ENCODE measurements around the gene RLN3. TPM values are rescaled to one million over a fixed set of nuclear protein-coding genes. Genes with fewer than 3 reads are reported as not detected.
A peak's percentile ranks its signal among the peaks of the same experiment; 100 is the strongest.

Gene RLN3
- total RNA-seq, 6 donors from 2014 or later = 0.43 TPM; not detected in 5

DNA sequence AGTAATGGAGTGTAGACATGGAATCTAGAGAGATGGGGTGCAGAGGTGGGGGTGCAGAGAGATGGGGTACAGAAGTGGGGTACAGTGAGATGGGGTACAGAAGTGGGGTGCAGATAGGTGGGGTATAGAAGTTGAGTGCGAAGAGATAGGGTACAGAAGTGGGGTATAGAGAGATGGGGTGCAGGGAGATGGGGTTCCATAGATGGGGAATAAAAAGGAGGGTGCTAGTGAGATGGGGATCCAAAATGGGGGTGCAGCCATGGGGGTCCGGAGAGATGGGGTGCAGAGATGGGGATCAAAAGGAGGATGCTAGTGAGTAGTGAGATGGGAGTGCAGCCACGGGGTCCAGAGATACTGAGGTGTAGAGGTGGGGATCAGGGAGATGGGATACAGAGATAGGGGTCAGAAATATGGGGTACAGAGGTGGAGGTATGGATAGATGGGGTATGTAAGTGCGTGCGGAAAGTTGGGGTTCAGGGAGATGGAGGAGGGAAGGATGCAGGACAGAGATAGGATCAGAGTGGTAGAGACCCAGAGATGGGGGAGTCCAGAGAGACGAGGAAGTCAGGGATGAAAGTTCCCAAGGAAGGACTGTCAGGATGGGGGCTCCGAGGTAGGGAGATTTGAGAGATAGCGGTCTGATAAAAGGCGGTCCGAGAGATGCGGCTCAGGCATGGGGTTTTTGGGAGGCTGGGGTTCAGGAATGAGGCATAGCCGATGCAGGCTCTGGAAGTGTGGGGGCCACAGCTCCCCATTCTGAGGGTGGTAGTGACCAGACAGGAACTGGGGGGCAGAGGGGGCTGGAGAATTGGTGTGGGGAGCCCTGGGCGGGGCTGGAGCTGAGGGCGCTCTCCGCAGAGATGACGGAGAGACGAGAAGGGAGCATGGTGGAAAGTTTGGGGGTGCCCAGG lies 30.5 kb downstream of the RLN3 start:
- H3K9me3 ChIP-seq = no peaks in the 10 kb centered on the region
- TF ChIP-seq POLR2A (IDR thresholded peaks at IDR 0.05) (no peak), EP300 (IDR thresholded peaks at IDR 0.05) (no peak), CTCF (IDR thresholded peaks at IDR 0.05) (no peak), POLR2AphosphoS5 (IDR thresholded peaks at IDR 0.05) (no peak)
- H3K4me3 ChIP-seq = no peak overlapping the region
- H3K36me3 ChIP-seq = no peaks in the 10 kb centered on the region
- DNase-seq (no peak), ATAC-seq (ENCODE audit: low FRiP score in 2 of 2) (no peak)
- peaks cover 10 to 24% (median 17%) of the 10 kb centered on the region in 4 donors for H3K4me1 ChIP-seq
- WGBS, 2 donors = 31 to 33% methylated on average over 17 of the region's 17 CpGs
- H3K27me3 ChIP-seq = peaks cover 0 to 20% (median 2%) of the 10 kb centered on the region in 4 donors
- no peak overlapping the region for H3K27ac ChIP-seq

DNA sequence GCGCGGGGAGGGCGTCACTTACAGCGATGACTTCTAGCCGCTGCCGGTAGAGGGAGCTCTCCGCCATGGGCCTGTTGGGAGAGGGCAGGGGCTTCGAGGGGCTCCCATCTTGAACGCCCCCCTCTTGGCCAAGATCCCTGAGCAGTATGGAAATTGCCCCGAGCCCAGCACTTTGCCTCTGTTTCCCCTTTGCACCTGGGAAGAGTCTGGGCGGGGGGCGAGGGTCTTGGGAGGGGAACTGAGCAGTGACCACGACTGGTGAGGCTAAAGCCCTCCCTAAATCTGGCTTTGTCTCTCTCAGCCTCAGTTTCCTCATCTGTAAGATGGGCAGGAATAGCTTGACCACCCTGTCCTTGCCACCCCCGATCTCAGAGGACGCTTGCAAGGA lies 31.1 kb downstream of the RLN3 start:
- no peak for ATAC-seq (ENCODE audit: low FRiP score in 2 of 2)

DNA sequence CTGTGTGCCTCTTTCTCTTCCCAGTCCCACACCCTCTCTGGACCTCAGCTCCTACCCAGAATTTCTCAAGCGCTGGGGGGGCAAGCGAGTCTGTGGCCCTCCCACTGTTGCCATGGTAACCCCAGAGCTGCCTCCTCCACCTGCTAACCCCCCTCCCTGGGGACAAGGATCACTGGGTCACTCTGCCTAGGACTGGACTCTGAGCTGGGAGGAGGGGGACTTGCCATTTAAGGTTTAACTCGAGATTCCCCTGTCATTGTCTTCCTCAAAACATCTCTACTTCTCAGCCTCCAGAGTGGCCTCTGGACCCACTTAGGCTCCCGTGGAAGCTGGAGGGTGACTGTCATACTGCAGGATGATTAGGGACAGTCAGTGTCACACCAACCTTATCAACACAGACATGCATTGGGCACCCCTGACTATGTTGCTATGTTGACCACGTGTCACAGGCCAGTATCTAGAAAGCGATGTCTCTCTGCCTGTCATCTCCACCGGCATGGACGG lies 31.8 kb downstream of the RLN3 start:
- H3K27me3 ChIP-seq = peaks cover 0 to 20% (median 2%) of the 10 kb centered on the region in 4 donors
- no peak for ATAC-seq (ENCODE audit: low FRiP score in 2 of 2)

More for the DNA sequence above, 31.1 kb downstream of the RLN3 start:
- no peak overlapping the region for H3K27ac ChIP-seq
- peaks cover 0 to 20% (median 2%) of the 10 kb centered on the region in 4 donors for H3K27me3 ChIP-seq
- no peak overlapping the region for H3K4me3 ChIP-seq
- no peaks in the 10 kb centered on the region for H3K9me3 ChIP-seq
- H3K36me3 ChIP-seq = no peaks in the 10 kb centered on the region
- DNase-seq = no peak
- TF ChIP-seq CTCF (IDR thresholded peaks at IDR 0.05) = peak; percentile 26 to 54 (median 42)
- TF ChIP-seq POLR2AphosphoS5 (IDR thresholded peaks at IDR 0.05) = no peak
- WGBS, 2 donors = 24 to 56% methylated on average over 3 to 15 of the region's 15 CpGs
- H3K4me1 ChIP-seq = peaks cover 10 to 24% (median 17%) of the 10 kb centered on the region in 4 donors

GRCh38 chr19:14061081-14061749 lies 33.3 kb downstream of the RLN3 start:
- TF ChIP-seq EP300 (IDR thresholded peaks at IDR 0.05) (no peak), POLR2AphosphoS5 (IDR thresholded peaks at IDR 0.05) (no peak), CTCF (IDR thresholded peaks at IDR 0.05) (no peak), POLR2A (IDR thresholded peaks at IDR 0.05) (no peak)
- DNase-seq (no peak), ATAC-seq (ENCODE audit: low FRiP score in 2 of 2) (peak in 1 of 2 donors; percentile 38)
- no peaks in the 10 kb centered on the region for H3K36me3 ChIP-seq
- no peaks in the 10 kb centered on the region for H3K9me3 ChIP-seq
- peak overlapping the region in 3 of 4 donors; percentile 9 to 54 (median 36) for H3K4me3 ChIP-seq
- peak overlapping the region in 3 of 4 donors; percentile 57 to 73 (median 63) for H3K27ac ChIP-seq
- 38 to 39% methylated on average over 7 to 9 of the region's 9 CpGs for whole genome bisulfite sequencing, 2 donors
- peaks cover 0 to 20% (median 2%) of the 10 kb centered on the region in 4 donors for H3K27me3 ChIP-seq
- H3K4me1 ChIP-seq = peaks cover 10 to 24% (median 17%) of the 10 kb centered on the region in 4 donors

More for the DNA sequence above, 31.8 kb downstream of the RLN3 start:
- TF ChIP-seq POLR2A (IDR thresholded peaks at IDR 0.05) = no peak
- no peaks in the 10 kb centered on the region for H3K9me3 ChIP-seq
- 56 to 62% methylated on average over 6 to 8 of the region's 8 CpGs for WGBS, 2 donors
- no peaks in the 10 kb centered on the region for H3K36me3 ChIP-seq
- H3K4me3 ChIP-seq = no peak overlapping the region
- no peak for DNase-seq
- H3K27ac ChIP-seq = no peak overlapping the region
- H3K4me1 ChIP-seq = peaks cover 10 to 24% (median 17%) of the 10 kb centered on the region in 4 donors
